Suppressor macrophage treated with lipopolysaccharide for 1 hour (primary cell): ENCODE results near the gene TP53.
"Not testable (repeated sequence)": the region's sequence is repeated elsewhere in the genome, so short reads cannot be mapped to it uniquely, and the experiment has no call there.

Source experiments
- DNase-seq, 3 donors: peaks; one replicate each; pipeline ENCODE4 v3.0.0-alpha.2; 2020 to 2022

TP53 gene

GRCh38 chr17:7673239-7673638, 14.1 kb downstream of the TP53 start:
- peak; percentile 48 to 64 (median 59) for DNase-seq

DNA sequence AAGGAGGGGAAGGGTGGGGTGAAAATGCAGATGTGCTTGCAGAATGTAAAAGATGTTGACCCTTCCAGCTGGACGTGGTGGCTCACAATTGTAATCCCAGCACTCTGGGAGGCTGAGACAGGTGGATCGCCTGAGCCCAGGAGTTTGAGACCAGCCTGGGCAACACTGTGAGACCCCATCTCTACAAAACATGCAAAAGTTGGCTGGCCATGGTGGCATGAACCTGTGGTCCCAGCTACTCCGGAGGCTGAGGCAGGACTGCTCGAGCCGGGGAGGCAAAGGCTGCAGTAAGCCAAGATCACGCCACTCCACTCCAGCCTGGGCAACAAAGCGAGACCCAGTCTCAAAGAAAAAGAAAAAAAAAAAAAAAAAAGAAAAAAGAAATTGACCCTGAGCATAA, 18.8 kb downstream of the TP53 start:
- no peak for DNase-seq

DNA sequence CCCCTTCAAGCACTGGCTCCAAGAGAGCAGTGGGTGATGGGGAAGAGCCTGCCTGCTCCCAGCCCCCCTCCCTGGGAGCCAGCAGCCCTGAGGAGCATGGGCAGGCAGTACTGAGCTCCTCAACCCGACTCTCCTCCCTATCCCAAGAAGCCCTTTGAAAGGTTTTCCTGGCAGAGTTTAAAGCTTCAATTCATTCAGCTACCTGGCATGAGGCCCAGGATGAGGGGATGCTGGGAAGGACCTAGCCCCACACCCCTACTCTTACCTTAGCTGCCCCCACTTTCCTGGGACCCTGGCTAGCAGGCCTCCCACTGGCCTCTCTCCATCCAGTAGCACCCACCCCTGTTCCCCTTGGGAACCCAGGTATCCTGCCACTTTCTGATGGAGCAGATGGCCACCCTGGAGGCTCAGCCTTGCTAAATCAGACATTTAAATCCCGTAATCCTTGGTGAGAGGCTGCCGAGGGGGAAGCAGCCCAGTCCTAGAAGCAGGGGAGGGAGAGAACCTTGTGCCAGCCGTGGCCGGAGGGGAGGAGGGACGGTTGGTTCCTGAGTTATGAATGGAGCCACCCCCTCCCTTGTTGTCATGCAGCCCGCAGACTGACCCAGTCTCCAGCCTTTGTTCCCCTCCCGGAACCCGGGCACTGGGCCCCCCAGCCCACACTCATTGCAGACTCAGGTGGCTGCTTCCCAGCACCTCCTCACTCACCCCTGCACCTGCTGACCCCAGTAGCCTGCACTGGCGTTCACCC, 19.5 kb downstream of the TP53 start:
- DNase-seq: no peak

DNA sequence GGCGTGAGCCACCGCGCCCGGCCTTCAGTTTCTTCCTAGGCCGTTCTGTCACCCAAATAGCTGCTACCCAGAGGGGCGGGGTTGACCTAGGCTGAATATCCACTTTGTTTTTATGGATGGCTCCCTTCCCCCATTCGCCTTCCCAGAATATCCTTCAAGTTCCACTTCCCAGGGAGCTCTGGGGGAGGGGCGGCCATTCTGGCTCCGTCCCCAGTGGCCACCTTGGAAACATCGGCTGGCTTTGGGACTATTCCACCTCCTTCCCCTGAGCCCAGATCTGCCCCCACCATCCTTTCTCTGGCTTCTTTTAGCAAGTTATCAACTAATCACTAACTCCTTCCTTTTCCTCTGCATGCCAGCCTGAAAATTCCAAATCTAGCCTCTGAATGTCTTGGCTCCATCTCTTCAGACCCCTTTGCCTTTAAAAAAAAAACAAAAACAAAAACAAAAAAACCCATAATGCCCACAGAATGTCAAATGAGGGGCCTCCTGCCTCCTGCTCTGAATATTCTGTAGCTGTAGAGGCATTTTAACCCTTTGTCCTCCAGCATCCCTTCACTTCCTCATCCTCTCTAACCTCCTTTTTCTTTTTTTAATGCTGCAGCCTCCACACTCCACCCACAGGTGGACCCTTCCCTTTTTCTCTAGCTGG, 30.2 kb downstream of the TP53 start:
- no peak for DNase-seq

GRCh38 chr17:7655541-7655840, 31.8 kb downstream of the TP53 start:
- DNase-seq: no peak

GRCh38 chr17:7654832-7655540, 32.3 kb downstream of the TP53 start:
- DNase-seq: no peak

DNA sequence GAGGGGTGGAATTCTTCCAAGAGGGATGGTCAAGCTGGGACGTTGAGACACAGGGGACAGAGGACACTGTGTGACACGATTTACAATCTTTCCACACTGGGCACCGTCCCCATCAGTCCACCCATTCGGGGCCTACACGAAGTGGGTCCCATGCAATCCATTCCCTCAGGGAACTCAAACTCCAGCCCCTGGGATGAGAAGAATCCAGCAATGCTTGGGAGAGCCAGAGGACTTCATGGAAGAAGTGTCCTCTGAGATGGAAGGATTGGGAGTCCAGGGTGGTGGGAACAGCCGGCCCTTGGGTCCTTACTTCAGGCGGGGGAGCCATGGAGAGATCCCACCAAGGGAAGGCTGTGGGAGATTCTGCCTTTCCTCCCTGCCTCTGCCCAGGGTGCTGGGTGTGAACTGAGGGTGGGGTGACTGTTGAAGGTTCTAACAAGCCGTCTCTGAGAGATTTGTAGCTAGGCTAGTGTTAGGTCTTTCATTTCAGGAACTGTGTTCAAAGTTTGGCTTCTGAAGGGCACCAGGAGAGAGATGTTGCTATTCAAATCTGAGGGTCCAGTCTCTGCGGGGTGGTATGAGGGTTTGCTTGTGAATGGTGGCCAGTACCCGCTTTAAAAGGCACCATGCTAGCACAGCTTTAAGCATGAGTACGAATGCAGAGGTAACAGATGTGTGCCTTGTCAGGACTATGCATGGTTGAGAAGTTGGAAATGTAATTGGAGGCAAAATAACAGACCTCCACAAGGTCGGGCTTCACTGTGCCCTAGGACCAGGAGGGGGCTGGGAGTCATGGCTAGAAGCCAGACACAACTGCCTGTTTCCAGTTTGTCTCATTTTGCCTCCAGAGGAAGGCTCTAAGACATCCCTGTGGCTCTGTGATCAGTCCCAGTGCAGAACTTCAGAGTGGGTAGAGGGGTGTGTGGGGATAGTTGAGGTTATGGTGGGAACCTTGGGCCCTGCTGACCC, 34.6 kb downstream of the TP53 start:
- DNase-seq: no peak

DNA sequence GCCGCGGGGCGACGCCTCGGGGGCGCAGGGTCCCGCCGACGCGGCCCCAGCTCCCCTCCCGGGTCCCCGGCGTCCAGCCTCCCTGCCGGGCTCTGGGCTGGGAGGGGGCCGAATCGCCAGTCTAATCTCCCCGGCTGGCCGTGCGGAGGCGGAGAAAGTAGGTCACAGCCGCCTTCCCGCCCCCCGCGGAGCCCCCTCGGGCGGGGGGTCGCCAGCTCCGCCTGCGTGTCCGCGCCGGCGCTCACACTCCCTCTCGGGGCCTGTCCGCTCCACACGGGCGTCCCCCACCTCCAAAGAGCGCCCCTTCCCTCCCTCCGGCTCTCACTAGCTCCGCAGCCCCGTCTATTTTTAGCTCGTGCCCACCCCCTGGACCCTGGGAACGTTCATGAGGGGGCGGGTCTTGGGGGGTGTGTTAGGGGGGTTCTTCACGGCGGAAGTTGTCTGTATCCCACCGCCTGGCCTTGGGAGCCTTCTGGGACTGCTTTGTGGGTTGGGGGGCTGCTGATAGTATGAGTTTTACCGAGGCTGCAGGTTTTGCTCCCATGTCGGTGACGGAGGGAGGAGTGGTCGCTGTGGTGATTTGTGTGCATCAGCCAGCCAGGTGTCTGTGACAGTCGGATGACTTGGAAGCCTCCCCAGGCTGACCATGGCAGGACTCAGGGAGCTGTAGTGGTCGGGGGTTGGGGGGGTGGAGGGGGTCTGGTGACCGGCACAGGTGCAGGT, 35.5 kb downstream of the TP53 start:
- DNase-seq: no peak

DNA sequence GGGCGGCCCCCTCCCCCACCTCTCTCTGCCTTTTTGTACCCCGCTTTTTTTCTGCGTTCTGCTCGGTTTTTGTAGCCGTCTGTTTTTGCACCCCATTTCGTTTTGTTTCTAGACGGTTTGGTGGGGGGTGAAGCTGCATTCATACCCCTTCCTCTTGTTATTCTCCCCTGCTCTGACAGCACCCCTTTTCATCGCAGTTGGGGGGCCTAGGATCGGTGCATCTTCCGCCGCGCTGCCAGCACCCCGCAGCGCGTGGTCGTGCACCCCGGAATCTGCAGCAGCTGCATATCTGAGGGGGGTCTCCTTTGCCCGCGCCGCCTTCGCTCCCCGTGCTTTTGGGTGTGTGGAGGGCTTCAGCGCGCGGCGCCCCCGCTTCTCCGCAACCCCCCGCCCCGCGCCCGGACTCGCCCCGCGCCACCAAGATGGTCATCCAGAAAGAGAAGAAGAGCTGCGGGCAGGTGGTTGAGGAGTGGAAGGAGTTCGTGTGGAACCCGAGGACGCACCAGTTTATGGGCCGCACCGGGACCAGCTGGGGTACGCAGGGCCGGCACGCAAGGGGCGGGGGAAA, 36.1 kb downstream of the TP53 start:
- DNase-seq: no peak

DNA sequence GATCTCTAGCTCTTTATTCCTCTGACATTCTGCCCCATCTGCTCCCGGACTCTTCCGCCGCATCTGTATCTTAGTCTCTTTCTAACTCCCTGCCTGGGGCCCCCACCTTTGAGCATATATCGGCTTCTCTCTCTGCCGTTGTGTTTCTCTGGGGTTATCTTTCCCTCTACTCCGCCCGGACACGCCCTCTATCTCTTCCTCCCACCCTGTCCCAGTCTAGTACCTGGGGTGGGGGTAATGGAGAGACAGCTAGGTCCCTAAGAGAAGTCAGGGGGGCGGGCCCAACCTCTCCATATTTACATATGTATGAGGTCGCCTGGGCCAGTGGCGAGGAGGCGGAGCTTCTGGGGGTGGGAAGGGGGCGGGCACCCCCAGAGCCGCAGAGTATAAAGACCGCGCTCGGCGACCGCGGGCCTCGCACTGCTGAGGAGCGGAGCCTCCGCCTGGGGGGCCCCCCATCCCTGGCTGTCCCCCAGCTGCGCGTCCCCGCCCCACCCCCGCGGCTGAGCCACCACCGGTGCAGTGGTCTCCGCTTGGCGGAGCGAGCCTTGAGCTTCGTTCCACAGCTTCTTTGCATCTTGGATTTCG, 36.7 kb downstream of the TP53 start, which contains the start of gene ATP1B2:
TSS of gene ATP1B2 (plus strand) at position 418 of the 588 bp plus-strand sequence. CDS start 593 bp downstream, outside the sequence.
- peak; percentile 70 to 84 (median 72) for DNase-seq

GRCh38 chr17:7647018-7647417, 40.3 kb downstream of the TP53 start:
- peak; percentile 59 to 72 (median 68) for DNase-seq

DNA sequence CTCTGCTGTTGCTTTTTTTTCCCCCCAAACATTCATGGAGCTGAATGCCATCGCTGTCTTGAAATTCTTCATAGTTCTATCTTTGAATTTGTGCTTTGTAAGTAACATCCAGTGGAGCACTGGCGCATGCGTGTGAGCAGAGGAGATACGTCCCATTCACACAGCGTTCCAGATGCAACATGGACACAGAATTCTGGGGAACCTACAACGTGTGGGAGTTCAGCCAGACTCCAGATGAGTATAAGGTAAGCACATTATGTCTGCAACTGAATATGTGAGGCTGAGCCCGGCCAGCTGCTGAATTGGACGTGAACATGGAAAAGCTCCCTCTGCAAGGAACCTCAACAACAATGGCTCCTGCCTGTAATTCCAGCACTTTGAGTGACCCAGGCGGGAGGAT, 40.8 kb downstream of the TP53 start:
- DNase-seq: no peak

DNA sequence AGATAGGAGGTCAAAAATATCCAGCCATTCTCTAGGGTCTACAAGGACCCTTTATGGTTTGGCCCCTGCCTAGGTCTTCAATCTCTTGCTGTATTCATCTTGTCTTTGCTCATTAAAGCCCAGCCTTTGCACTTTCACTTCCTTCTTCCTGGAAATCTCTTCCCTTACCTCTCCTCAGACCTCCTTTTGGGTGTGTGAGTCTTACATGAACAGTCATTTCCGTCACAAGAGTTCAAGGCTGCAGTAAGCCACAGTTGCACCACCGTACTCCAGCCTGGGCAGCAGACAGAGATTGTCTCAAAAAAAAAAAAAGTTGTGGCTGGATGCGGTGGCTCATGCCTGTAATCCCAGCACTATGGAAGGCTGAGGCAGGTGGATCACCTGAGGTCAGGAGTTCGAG, 42.5 kb downstream of the TP53 start:
- peak; percentile 59 to 85 (median 77) for DNase-seq

DNA sequence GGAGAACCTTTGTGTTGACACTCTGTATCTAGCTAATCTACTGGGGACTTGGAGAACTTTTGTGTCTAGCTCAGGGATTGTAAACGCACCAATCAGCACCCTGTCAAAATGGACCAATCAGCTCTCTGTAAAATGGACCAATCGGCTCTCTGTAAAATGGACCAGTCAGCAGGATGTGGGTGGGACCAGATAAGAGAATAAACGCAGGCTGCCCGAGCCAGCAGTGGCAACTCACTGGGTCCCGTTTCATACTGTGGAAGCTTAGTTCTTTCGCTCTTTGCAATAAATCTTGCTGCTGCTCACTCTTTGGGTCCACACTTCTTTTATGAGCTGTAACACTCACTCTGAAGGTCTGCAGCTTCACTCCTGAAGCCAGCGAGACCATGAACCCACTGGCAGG, 45.7 kb downstream of the TP53 start:
- DNase-seq: not testable (repeated sequence)

- DNase-seq: no peak
These were observed 46.5 kb downstream of the TP53 start for GRCh38 chr17:7640783-7641182.

GRCh38 chr17:7636163-7636562, 51.1 kb downstream of the TP53 start:
- no peak for DNase-seq

- DNase-seq: peak; percentile 41 to 65 (median 53)
These were observed 52.9 kb downstream of the TP53 start for GRCh38 chr17:7634384-7634783.

DNA sequence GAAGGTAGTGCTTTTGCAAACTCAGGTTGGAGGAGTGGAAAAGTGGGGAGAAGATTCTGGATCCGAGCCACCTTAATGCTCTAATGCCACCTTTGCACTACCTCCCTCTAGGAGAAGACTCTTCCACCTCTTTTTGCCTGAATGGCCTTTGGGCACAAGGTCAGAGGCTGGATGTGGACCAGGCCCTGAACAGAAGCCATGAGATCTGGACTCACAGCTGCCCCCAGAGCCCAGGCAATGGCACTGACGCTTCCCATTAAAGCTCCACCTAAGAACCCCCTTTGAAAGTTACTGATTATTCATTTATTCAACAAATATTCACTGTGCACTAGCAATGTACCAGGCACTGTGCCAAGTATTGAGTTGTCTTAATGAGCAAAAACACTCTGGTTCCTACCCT, 54.2 kb downstream of the TP53 start:
- no peak for DNase-seq

- peak; percentile 75 to 80 (median 75) for DNase-seq
These were observed 54.8 kb downstream of the TP53 start for GRCh38 chr17:7632492-7632894.

DNA sequence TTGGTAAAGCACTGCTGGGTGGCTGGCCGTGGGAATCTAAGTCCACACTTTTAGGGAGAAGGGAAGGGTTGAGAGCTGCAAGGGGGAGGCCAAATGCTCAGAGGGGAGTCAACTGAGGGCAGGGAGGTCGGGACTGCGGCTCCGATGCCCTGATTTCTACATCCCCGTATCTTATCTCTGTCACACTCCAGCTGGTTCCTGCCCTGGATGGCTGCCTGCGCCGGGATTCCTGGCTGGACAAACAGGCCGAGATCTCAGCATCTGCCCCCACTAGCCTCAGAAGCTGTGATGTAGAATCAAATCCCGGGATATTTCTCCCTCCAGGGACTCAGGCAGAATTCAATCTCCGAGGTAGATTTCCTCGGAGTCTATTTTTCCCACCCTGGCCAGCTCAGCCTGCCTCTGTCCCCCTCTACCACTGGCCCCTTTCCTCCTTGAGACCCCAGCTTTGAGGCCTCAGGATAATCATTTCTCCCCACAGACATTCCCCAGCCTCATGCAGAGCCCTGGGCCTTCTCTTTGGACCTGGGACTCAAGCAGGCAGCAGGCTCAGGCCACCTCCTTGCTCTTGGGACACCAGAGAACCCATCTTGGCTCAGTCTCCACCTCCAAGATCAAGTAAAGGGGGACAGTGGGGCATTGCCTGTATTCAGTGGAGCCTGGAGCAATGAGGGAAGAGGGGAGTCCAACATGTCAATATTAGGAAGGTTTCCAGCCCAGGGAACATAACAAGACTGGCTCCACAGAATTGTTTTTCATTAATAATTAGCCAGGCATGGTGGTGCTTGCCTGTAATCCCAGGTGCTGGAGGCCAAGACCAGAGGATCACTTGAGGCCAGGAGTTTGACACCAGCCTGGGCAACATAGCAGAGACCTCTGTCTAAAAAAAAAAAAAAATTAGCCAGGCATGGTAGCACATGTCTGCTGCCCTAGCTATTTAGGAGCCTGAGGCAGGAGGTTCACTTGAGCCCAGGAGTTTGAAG, 55.6 kb downstream of the TP53 start:
- no peak for DNase-seq
